Left kidney (tissue), 2 donors: ENCODE results near the gene ANTXRL. TPM values are rescaled to one million over a fixed set of nuclear protein-coding genes. Genes with fewer than 3 reads are reported as not detected.
"Not testable (repeated sequence)": the region's sequence is repeated elsewhere in the genome, so short reads cannot be mapped to it uniquely, and the experiment has no call there.

Experiments used
- DNase-seq: peaks from one replicate; pipeline ENCODE4 v3.0.0-alpha.2; 2013
- polyA plus RNA-seq: library from polyadenylated mRNA; unstranded; fragments of 120-200 nt; gene quantifications from one replicate; pipeline ENCODE4 v1.2.1, GENCODE V29; 2013; ENCODE audit not compliant: insufficient read length

The ANTXRL gene
- polyA plus RNA-seq, 1 donor = not detected

- no peak for DNase-seq
These were observed 21.3 kb downstream of the ANTXRL start for GRCh38 chr10:46308113-46308415.

- no peak for DNase-seq
These were observed 22.1 kb downstream of the ANTXRL start for GRCh38 chr10:46308666-46309450.

GRCh38 chr10:46309511-46310142 is 22.8 kb downstream of the ANTXRL start:
- DNase-seq = no peak

GRCh38 chr10:46310143-46310514 is 23.3 kb downstream of the ANTXRL start:
- no peak for DNase-seq

GRCh38 chr10:46310851-46311250 is 24.1 kb downstream of the ANTXRL start:
- no peak for DNase-seq

GRCh38 chr10:46311501-46311951 is 24.7 kb downstream of the ANTXRL start:
- no peak for DNase-seq

- DNase-seq = not testable (repeated sequence)
These were observed 25.2 kb downstream of the ANTXRL start for GRCh38 chr10:46311961-46312431.

- no peak for DNase-seq
These were observed 26.2 kb downstream of the ANTXRL start for GRCh38 chr10:46312953-46313352.

GRCh38 chr10:46314071-46314470 is 27.3 kb downstream of the ANTXRL start:
- DNase-seq = no peak

- DNase-seq = not testable (repeated sequence)
These were observed 28.5 kb downstream of the ANTXRL start for GRCh38 chr10:46315071-46315860.

GRCh38 chr10:46317370-46317769 is 30.6 kb downstream of the ANTXRL start:
- DNase-seq = no peak

- DNase-seq = no peak
These were observed 31.1 kb downstream of the ANTXRL start for GRCh38 chr10:46317889-46318288.

GRCh38 chr10:46318799-46319198 is 32.0 kb downstream of the ANTXRL start:
- no peak for DNase-seq

GRCh38 chr10:46319389-46319788 is 32.6 kb downstream of the ANTXRL start:
- no peak for DNase-seq

- DNase-seq = no peak
These were observed 35.0 kb downstream of the ANTXRL start for GRCh38 chr10:46321770-46322169.

GRCh38 chr10:46323176-46323575 is 36.4 kb downstream of the ANTXRL start:
- DNase-seq = no peak

- DNase-seq = no peak
These were observed 38.2 kb downstream of the ANTXRL start for GRCh38 chr10:46325021-46325420.

- DNase-seq = no peak
These were observed 39.3 kb downstream of the ANTXRL start for GRCh38 chr10:46326066-46326465.

- no peak for DNase-seq
These were observed 40.2 kb downstream of the ANTXRL start for GRCh38 chr10:46326971-46327370.

GRCh38 chr10:46327685-46328084 is 40.9 kb downstream of the ANTXRL start:
- DNase-seq = no peak

GRCh38 chr10:46328853-46329689 is 42.3 kb downstream of the ANTXRL start:
- DNase-seq = no peak

GRCh38 chr10:46329690-46330016 is 42.9 kb downstream of the ANTXRL start:
- DNase-seq = no peak
